Measurements from ENCODE around the gene RPP14. TPM values are rescaled to one million over a fixed set of nuclear protein-coding genes. Genes with fewer than 3 reads are reported as not detected.

Gene RPP14
- total RNA-seq, 1 experiment from 2014 or later, result 13.0 TPM

- H3K4me3 ChIP-seq (ENCODE audit: insufficient read depth, low read depth, low read length), result peak overlapping the region; percentile 88
- DNase-seq, result no peak
- no peaks in the 10 kb centered on the region for H3K27me3 ChIP-seq (ENCODE audit: control insufficient read depth, insufficient read depth, low read length)
- H3K36me3 ChIP-seq (replicated peaks; ENCODE audit: control insufficient read depth, insufficient read depth, low read length), result peaks cover 19% of the 10 kb centered on the region
These were observed 1.7 kb downstream of the RPP14 start for GRCh38 chr3:58307639-58308215.

GRCh38 chr3:58308728-58309127, 2.7 kb downstream of the RPP14 start:
- no peaks in the 10 kb centered on the region for H3K27me3 ChIP-seq (ENCODE audit: control insufficient read depth, insufficient read depth, low read length)
- DNase-seq, result no peak
- H3K36me3 ChIP-seq (replicated peaks; ENCODE audit: control insufficient read depth, insufficient read depth, low read length), result peaks cover 26% of the 10 kb centered on the region
- no peak overlapping the region for H3K4me3 ChIP-seq (ENCODE audit: insufficient read depth, low read depth, low read length)

GRCh38 chr3:58317811-58318210, 11.8 kb downstream of the RPP14 start:
- no peak for DNase-seq
- no peaks in the 10 kb centered on the region for H3K27me3 ChIP-seq (ENCODE audit: control insufficient read depth, insufficient read depth, low read length)
- H3K36me3 ChIP-seq (replicated peaks; ENCODE audit: control insufficient read depth, insufficient read depth, low read length), result peaks cover 28% of the 10 kb centered on the region
- H3K4me3 ChIP-seq (ENCODE audit: insufficient read depth, low read depth, low read length), result no peak overlapping the region

GRCh38 chr3:58321791-58322190, 15.7 kb downstream of the RPP14 start:
- DNase-seq, result peak; percentile 61
- Histone ChIP-seq H3K4me3 (ENCODE audit: insufficient read depth, low read depth, low read length) (no peak overlapping the region), H3K27me3 (ENCODE audit: control insufficient read depth, insufficient read depth, low read length) (no peaks in the 10 kb centered on the region), H3K36me3 (replicated peaks; ENCODE audit: control insufficient read depth, insufficient read depth, low read length) (peaks cover 14% of the 10 kb centered on the region)

GRCh38 chr3:58322793-58323192, 16.7 kb downstream of the RPP14 start:
- Histone ChIP-seq H3K36me3 (replicated peaks; ENCODE audit: control insufficient read depth, insufficient read depth, low read length) (peaks cover 4% of the 10 kb centered on the region), H3K4me3 (ENCODE audit: insufficient read depth, low read depth, low read length) (no peak overlapping the region), H3K27me3 (ENCODE audit: control insufficient read depth, insufficient read depth, low read length) (no peaks in the 10 kb centered on the region)
- DNase-seq, result no peak

- no peak for DNase-seq
- Histone ChIP-seq H3K4me3 (ENCODE audit: insufficient read depth, low read depth, low read length) (no peak overlapping the region), H3K36me3 (replicated peaks; ENCODE audit: control insufficient read depth, insufficient read depth, low read length) (no peaks in the 10 kb centered on the region), H3K27me3 (ENCODE audit: control insufficient read depth, insufficient read depth, low read length) (no peaks in the 10 kb centered on the region)
These were observed 17.7 kb downstream of the RPP14 start for GRCh38 chr3:58323529-58324390.

- DNase-seq, result no peak
- Histone ChIP-seq H3K4me3 (ENCODE audit: insufficient read depth, low read depth, low read length) (no peak overlapping the region), H3K27me3 (ENCODE audit: control insufficient read depth, insufficient read depth, low read length) (no peaks in the 10 kb centered on the region), H3K36me3 (replicated peaks; ENCODE audit: control insufficient read depth, insufficient read depth, low read length) (no peaks in the 10 kb centered on the region)
These were observed 18.6 kb downstream of the RPP14 start for GRCh38 chr3:58324391-58325390.

GRCh38 chr3:58325525-58325992, 19.5 kb downstream of the RPP14 start:
- Histone ChIP-seq H3K27me3 (ENCODE audit: control insufficient read depth, insufficient read depth, low read length) (no peaks in the 10 kb centered on the region), H3K36me3 (replicated peaks; ENCODE audit: control insufficient read depth, insufficient read depth, low read length) (no peaks in the 10 kb centered on the region), H3K4me3 (ENCODE audit: insufficient read depth, low read depth, low read length) (no peak overlapping the region)
- no peak for DNase-seq

GRCh38 chr3:58326267-58326900, 20.3 kb downstream of the RPP14 start:
- H3K27me3 ChIP-seq (ENCODE audit: control insufficient read depth, insufficient read depth, low read length), result no peaks in the 10 kb centered on the region
- H3K4me3 ChIP-seq (ENCODE audit: insufficient read depth, low read depth, low read length), result no peak overlapping the region
- no peak for DNase-seq
- no peaks in the 10 kb centered on the region for H3K36me3 ChIP-seq (replicated peaks; ENCODE audit: control insufficient read depth, insufficient read depth, low read length)

GRCh38 chr3:58329150-58329921, 23.3 kb downstream of the RPP14 start:
- Histone ChIP-seq H3K4me3 (ENCODE audit: insufficient read depth, low read depth, low read length) (no peak overlapping the region), H3K27me3 (ENCODE audit: control insufficient read depth, insufficient read depth, low read length) (peaks cover 11% of the 10 kb centered on the region; the same call in 1 of the 2 replicates), H3K36me3 (replicated peaks; ENCODE audit: control insufficient read depth, insufficient read depth, low read length) (no peaks in the 10 kb centered on the region)
- no peak for DNase-seq

GRCh38 chr3:58329922-58330413, 23.9 kb downstream of the RPP14 start:
- no peak for DNase-seq
- Histone ChIP-seq H3K27me3 (ENCODE audit: control insufficient read depth, insufficient read depth, low read length) (peaks cover 11% of the 10 kb centered on the region; the same call in 1 of the 2 replicates), H3K4me3 (ENCODE audit: insufficient read depth, low read depth, low read length) (no peak overlapping the region), H3K36me3 (replicated peaks; ENCODE audit: control insufficient read depth, insufficient read depth, low read length) (no peaks in the 10 kb centered on the region)

- Histone ChIP-seq H3K27me3 (ENCODE audit: control insufficient read depth, insufficient read depth, low read length) (peaks cover 11% of the 10 kb centered on the region; the same call in 1 of the 2 replicates), H3K4me3 (ENCODE audit: insufficient read depth, low read depth, low read length) (no peak overlapping the region), H3K36me3 (replicated peaks; ENCODE audit: control insufficient read depth, insufficient read depth, low read length) (no peaks in the 10 kb centered on the region)
- DNase-seq, result no peak
These were observed 25.6 kb downstream of the RPP14 start for GRCh38 chr3:58331593-58332152.

All from H7 (cell line).